ENCODE data around the gene PIEZO1. TPM values are rescaled to one million over a fixed set of nuclear protein-coding genes. Genes with fewer than 3 reads are reported as not detected.

Gene PIEZO1
- total and polyA plus RNA-seq, 2 donors from 2014 or later, result 103 to 124 TPM

DNA sequence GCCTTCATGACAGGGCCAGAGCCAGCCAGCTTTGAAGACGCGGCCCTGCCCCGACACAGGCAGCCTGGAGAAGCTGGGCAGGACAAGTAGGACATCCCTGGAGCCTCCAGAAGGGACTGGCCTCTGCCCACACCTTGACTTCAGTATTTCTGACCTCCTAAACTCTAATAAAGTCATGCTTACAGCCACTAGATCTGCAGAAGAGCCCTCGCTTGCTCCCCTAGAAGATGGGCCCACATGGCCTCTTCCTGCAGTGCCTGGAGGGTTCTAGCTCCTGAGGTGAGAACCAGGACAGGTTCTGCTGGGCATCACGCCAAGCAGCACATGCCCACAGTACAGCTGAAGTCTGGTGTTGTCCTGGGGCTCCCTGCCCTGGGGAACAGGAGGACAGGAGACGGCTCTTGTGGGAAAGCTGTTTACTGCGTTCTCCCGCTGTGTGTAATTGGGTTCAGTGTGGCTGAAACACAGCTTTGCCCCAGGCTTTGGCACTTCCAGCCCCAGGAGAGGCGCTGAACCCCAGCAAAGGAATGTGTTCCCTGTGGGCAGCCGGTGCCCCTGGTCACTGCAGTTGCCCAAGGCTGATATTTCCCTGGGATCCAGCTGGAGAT, 24.2 kb upstream of the PIEZO1 start:
- H3K27ac ChIP-seq (ENCODE audit: low read depth in 2 of 2, low read length in 2 of 2), result no peak overlapping the region
- H3K36me3 ChIP-seq (ENCODE audit: control insufficient read depth in 2 of 3, insufficient read depth in 3 of 3, low read length in 3 of 3), result no peaks in the 10 kb centered on the region
- no peak overlapping the region for H3K4me3 ChIP-seq (ENCODE audit: low read length in 3 of 3)
- no peak overlapping the region for H3K9ac ChIP-seq (ENCODE audit: low read length in 3 of 3)
- no peaks in the 10 kb centered on the region for H3K9me3 ChIP-seq (ENCODE audit: control insufficient read depth in 2 of 3, insufficient read depth in 1 of 3, low read length in 3 of 3)
- intact Hi-C loops (cut with DNase I), result no loop called here
- FAIRE-seq (no peak), DNase-seq (peak in 1 of 5 donors; percentile 33)
- peaks cover 0 to 16% (median 6%) of the 10 kb centered on the region in 3 donors for H3K4me1 ChIP-seq (ENCODE audit: control insufficient read depth in 2 of 3, insufficient read depth in 2 of 3, low read depth in 1 of 3, low read length in 3 of 3)
- TF ChIP-seq, protein P1, sequence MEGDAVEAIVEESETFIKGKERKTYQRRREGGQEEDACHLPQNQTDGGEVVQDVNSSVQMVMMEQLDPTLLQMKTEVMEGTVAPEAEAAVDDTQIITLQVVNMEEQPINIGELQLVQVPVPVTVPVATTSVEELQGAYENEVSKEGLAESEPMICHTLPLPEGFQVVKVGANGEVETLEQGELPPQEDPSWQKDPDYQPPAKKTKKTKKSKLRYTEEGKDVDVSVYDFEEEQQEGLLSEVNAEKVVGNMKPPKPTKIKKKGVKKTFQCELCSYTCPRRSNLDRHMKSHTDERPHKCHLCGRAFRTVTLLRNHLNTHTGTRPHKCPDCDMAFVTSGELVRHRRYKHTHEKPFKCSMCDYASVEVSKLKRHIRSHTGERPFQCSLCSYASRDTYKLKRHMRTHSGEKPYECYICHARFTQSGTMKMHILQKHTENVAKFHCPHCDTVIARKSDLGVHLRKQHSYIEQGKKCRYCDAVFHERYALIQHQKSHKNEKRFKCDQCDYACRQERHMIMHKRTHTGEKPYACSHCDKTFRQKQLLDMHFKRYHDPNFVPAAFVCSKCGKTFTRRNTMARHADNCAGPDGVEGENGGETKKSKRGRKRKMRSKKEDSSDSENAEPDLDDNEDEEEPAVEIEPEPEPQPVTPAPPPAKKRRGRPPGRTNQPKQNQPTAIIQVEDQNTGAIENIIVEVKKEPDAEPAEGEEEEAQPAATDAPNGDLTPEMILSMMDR (IDR thresholded peaks at IDR 0.05; ENCODE audit: borderline replicate concordance, extremely low read depth, insufficient read depth), result no peak
- H3K27me3 ChIP-seq (ENCODE audit: control insufficient read depth, insufficient read depth, low read length), result no peaks in the 10 kb centered on the region

DNA sequence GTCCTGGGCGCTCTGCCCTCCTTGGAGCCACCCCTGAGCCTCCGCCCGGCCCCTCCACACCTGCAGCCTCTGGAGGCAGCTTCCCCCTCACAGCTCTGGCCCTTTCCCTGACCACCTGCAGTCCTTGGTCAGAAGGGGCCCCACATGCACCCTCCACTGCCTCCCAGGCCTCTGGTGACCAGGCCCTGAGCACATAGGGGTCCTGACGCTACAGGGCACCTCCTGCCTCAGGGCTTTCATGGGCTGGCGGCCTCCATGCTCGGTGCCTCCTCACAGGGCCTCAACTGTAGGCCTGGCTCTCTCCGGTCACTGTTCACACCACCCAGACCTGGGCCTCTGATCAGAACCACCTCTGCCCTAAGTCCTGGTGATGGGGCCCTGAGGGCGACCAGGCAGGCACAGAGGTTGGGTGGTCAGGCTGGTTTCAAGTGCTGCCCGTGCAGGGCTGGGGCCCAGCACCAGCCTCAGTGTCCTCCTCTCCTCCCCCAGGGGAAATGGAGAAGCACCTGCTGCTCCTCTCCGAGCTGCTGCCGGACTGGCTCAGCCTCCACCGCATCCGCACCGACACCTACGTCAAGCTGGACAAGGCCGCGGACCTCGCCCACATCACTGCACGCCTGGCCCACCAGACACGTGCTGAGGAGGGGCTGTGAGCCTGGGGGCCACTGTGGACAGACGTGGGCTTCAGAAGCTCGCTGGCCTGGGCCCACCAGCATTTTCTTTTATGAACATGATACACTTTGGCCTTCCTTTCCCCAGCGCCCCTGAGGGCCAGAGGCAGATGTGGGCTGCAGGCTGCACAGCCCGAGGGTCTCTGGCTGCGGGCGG, 22.8 kb upstream of the PIEZO1 start:
- no peak overlapping the region for H3K4me3 ChIP-seq (ENCODE audit: low read length in 3 of 3)
- H3K9me3 ChIP-seq (ENCODE audit: control insufficient read depth in 2 of 3, insufficient read depth in 1 of 3, low read length in 3 of 3), result no peaks in the 10 kb centered on the region
- H3K27ac ChIP-seq (ENCODE audit: low read depth in 2 of 2, low read length in 2 of 2), result no peak overlapping the region
- H3K36me3 ChIP-seq (ENCODE audit: control insufficient read depth in 2 of 3, insufficient read depth in 3 of 3, low read length in 3 of 3), result no peaks in the 10 kb centered on the region
- peaks cover 0 to 16% (median 6%) of the 10 kb centered on the region in 3 donors for H3K4me1 ChIP-seq (ENCODE audit: control insufficient read depth in 2 of 3, insufficient read depth in 2 of 3, low read depth in 1 of 3, low read length in 3 of 3)
- TF ChIP-seq, protein P1 (IDR thresholded peaks at IDR 0.05; ENCODE audit: borderline replicate concordance, extremely low read depth, insufficient read depth), result no peak
- no peak overlapping the region for H3K9ac ChIP-seq (ENCODE audit: low read length in 3 of 3)
- intact Hi-C loops (cut with DNase I), result no loop called here
- DNase-seq (peak in 1 of 5 donors; percentile 42), FAIRE-seq (no peak)
- no peaks in the 10 kb centered on the region for H3K27me3 ChIP-seq (ENCODE audit: control insufficient read depth, insufficient read depth, low read length)

DNA sequence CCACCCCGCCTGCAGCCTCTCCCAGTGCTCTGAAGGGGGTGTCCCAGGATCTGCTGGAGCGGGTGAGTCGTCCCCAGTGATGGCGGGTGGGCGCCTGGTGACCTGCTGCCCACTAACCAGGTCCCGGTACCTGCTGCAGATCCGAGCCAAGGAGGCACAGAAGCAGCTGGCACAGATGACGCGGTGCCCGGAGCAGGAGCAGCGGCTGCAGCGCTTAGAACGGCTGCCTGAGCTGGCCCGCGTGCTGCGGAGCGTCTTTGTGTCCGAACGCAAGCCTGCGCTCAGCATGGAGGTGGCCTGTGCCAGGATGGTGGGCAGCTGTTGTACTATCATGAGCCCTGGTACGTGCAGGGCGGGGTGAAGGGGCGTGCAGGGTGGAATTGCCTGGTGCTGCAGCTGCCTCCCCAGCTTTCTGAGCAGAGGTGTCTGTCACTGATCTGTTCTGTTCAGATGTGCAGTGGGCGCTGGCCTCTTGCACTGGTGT, 22.2 kb upstream of the PIEZO1 start:
- no peak overlapping the region for H3K27ac ChIP-seq (ENCODE audit: low read depth in 2 of 2, low read length in 2 of 2)
- H3K4me1 ChIP-seq (ENCODE audit: control insufficient read depth in 2 of 3, insufficient read depth in 2 of 3, low read depth in 1 of 3, low read length in 3 of 3), result peaks cover 0 to 16% (median 6%) of the 10 kb centered on the region in 3 donors
- TF ChIP-seq, protein P1 (IDR thresholded peaks at IDR 0.05; ENCODE audit: borderline replicate concordance, extremely low read depth, insufficient read depth), result no peak
- intact Hi-C loops (cut with DNase I), result no loop called here
- FAIRE-seq (no peak), DNase-seq (peak in 1 of 5 donors; percentile 74)
- H3K27me3 ChIP-seq (ENCODE audit: control insufficient read depth, insufficient read depth, low read length), result no peaks in the 10 kb centered on the region
- H3K9ac ChIP-seq (ENCODE audit: low read length in 3 of 3), result no peak overlapping the region
- H3K36me3 ChIP-seq (ENCODE audit: control insufficient read depth in 2 of 3, insufficient read depth in 3 of 3, low read length in 3 of 3), result no peaks in the 10 kb centered on the region
- H3K9me3 ChIP-seq (ENCODE audit: control insufficient read depth in 2 of 3, insufficient read depth in 1 of 3, low read length in 3 of 3), result no peaks in the 10 kb centered on the region
- H3K4me3 ChIP-seq (ENCODE audit: low read length in 3 of 3), result no peak overlapping the region

Data from kidney (tissue), 14 donors.